ENCODE results near the gene CHCHD3.

DNA sequence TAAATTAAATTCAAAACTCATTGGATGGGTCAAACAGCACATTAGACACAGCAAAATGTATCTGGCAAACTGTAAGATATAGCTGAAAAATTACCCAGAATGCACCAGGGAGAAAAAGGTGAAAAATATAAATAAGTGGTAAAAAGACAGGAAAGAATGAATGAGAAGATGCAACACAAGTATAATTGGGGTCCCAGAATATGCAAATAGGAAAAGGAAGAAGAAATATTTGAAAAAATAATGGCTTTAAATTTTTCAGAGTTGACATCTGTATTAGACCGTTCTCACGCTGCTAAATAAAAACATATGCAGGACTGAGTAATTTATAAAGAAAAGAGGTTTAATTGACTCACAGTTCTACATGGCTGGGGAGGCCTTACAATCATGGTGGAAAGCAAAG, 337.9 kb downstream of the CHCHD3 start:
- TF ChIP-seq POLR2AphosphoS5 (IDR thresholded peaks at IDR 0.05), result no peak
- TF ChIP-seq, protein P1, sequence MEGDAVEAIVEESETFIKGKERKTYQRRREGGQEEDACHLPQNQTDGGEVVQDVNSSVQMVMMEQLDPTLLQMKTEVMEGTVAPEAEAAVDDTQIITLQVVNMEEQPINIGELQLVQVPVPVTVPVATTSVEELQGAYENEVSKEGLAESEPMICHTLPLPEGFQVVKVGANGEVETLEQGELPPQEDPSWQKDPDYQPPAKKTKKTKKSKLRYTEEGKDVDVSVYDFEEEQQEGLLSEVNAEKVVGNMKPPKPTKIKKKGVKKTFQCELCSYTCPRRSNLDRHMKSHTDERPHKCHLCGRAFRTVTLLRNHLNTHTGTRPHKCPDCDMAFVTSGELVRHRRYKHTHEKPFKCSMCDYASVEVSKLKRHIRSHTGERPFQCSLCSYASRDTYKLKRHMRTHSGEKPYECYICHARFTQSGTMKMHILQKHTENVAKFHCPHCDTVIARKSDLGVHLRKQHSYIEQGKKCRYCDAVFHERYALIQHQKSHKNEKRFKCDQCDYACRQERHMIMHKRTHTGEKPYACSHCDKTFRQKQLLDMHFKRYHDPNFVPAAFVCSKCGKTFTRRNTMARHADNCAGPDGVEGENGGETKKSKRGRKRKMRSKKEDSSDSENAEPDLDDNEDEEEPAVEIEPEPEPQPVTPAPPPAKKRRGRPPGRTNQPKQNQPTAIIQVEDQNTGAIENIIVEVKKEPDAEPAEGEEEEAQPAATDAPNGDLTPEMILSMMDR (IDR thresholded peaks at IDR 0.05), result no peak

All from breast epithelium (tissue), 3 donors.